GM21381 (cell line): ENCODE results near the gene SLIT1.
A peak's percentile ranks its signal among the peaks of the same experiment; 100 is the strongest.

Experiments used
- ATAC-seq: cut with Tn5 transposase; IDR thresholded peaks from one replicate; pipeline ENCODE4 v1.9.1; 2021; ENCODE audit warnings: mild to moderate bottlenecking, moderate library complexity; ENCODE audit not compliant: unreplicated experiment

SLIT1 gene

DNA sequence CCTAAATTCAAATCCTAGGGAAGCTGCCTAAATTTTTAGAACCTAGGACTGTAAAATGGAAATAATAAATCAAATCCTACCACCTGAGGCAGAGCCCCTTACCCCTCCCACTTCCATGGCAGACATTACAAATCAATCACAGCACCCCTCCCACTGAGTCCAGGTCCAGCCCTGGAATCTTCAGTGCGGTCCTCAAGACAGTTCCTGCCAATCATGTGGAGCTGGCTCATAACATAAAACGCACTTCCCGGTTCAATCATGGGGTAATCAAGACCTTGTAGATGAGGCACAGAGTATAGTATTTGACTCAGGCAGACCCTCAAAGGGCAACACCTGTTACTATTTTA lies 157.0 kb downstream of the SLIT1 start:
- no peak for ATAC-seq

DNA sequence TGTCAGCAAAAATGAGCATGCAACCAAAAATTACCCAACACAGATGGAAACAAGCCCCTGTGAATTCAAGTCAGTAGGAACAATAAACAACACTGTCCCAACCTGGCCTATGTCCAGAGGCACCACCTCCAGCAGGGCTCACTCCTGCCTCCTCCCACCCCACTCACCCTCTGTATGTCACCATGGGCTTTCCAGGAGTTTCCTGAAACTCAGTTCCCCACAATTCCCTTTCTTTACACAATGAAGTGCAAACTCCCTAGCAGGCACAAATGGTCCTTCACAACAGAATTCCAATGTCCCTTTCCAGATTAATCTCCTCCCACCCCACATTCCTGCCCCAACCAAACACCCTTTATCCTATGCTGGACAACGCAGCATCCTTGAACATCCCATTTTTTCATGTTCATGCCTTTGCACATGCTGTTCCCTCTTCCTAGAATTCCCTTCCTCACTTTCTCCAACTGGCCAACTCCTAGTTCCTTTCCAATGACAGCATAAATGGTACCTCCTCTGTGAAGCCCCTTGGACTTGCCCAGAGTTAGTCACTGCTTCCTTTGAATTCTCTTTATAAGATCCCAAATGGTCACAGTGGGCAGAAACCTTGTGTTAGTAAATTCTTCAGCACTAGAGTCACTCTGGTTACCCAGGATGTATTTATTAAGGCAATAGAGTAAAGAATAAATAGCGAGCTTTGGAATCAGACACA lies 157.5 kb downstream of the SLIT1 start:
- ATAC-seq: no peak

GRCh38 chr10:97025613-97026242 lies 160.0 kb downstream of the SLIT1 start:
- ATAC-seq: no peak

GRCh38 chr10:97024168-97025073 lies 161.3 kb downstream of the SLIT1 start:
- ATAC-seq: no peak

GRCh38 chr10:97023401-97024167 lies 162.2 kb downstream of the SLIT1 start:
- no peak for ATAC-seq

GRCh38 chr10:97022616-97023015 lies 163.1 kb downstream of the SLIT1 start:
- no peak for ATAC-seq

DNA sequence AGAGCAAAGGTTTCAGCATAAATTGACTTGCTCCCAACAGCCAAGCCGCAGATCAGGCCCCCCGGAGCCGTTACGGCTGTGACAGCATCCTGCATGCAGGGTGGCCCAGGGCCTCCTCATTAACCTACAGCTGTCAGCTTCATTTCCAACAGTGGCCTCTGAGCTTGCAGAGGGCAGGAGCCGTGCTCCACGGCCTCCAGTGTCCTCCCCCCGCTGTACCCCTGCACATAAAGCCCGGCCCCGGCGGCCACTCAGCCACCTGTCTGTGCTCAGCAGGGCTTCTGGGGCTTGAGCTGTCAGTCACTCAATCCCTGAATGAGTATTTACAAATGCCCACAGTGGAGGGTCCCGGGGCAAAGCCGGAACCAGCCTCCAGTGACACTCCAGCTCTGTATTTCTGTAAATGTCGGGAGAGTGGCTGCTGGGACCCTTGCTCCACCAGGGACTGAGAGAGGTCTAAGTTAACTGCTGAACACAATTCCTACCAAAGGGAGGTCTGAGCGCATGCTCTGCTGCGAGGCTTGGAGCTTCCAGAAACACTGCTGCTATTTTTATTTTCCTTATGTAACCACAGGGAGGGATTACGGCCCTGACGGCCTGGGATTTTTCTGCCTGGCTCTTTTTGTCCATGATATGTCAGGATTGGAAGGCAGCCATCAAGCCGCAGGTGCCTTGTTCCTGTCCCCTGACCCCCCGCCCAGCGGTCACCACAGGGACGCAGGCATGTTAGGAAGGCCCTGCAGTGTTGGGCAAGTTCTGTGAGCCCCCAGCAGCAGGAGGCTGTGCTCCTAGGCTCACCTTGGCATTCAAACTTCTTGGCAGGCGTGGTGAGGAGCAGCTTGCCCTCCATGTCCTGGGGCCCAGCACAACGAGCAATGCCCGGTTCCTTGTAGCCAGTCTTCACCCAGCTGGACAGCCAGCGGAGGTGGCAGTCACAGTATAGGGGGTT lies 165.0 kb downstream of the SLIT1 start:
- ATAC-seq: no peak

- ATAC-seq: no peak
These were observed 166.4 kb downstream of the SLIT1 start for GRCh38 chr10:97019213-97019844.

GRCh38 chr10:97018251-97019212 lies 167.2 kb downstream of the SLIT1 start:
- no peak for ATAC-seq

DNA sequence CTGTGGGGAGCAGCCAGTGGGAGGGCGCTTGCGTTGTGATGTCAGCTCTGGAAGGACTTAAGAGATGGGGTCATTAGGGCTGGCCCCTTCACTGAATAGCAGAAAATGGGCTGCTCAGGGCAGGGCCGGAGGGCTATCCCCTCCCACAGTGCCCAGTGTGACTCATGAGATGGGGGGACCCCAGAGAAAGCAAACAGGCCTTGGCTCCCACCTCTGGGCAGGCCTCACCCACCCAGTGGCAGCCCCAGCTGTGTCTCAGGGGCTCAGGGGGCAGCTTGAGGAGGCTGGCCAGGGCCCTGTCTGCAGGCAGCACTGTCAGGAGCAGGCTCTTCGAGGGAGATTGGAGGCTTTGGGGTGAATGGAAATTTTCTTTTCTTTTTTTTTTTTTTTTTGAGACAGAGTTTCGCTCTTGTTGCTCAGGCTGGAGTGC lies 168.3 kb downstream of the SLIT1 start:
- ATAC-seq: no peak

DNA sequence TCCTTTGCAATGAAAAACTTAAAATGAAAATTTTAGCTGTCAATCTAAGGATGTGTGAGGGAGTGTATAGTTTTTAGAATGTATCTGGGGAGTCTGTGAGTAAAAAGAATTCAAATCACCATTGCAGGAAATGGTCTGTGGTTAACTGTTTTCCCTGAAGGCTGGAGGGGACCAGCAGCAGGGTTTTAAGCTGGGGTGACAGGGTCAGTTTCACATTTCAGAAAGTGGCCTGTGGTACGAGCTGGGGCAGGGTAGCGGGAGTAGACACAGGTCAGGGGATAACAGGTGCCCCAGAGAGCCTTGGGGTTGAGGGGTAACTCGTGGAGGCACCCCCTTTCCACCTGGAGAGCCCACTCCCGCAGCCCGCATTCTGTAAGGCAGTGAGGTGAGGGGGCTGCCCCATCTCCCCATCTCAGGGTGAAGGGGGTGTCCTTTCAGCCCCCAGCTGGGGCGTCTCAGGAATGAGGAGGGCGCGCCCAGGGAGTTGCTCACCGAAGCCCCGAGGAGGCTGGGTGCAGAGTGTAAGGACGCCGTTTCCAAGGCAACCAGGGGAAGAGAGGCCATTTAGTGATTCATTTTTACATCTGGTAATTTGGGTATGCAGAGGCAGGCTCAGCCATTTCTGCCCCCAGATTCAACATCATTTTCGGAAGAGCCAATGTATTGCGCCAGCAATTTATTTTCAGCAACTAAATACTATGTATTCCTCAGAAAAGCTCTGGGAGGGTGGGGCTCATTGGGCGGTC lies 168.9 kb downstream of the SLIT1 start:
- ATAC-seq: peak; percentile 88

DNA sequence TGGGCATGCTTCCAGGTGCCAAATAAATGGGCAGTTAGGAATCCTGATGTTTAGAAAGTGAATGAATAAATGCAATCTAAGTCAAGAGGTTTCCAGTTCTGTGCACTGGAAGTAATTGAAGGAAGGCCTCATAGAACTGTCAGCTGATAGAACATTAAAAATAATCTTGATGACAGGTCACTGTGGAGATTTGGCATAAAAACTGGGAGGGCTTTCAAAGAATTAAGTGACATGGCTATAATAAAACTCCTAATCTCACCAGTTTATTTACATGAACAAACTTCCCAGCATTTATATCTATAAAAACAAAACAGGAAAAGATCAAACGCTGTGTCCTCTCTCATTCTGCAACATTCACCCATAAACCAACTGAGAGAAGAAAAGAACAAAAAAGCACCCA lies 170.5 kb downstream of the SLIT1 start:
- ATAC-seq: no peak

DNA sequence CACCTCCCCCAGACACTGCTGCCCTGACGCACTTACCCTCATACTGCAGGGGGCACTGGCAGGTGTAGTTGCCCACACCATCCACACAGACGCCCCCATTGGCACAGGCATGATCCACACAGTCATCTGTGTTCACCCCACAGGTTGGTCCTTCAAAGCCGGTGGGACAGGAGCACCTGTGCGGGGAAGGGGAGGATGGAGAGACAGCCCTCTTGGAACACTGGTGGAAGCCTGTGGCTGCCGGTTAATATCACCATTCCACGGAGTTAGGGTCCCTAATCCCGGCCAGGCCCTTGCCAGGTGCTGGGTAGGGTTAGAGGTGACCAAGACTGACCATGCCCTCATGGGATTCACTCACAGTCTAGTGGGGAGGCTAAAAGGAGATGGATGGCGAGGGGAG lies 171.8 kb downstream of the SLIT1 start:
- no peak for ATAC-seq

GRCh38 chr10:97013568-97013967 lies 172.2 kb downstream of the SLIT1 start:
- ATAC-seq: no peak

DNA sequence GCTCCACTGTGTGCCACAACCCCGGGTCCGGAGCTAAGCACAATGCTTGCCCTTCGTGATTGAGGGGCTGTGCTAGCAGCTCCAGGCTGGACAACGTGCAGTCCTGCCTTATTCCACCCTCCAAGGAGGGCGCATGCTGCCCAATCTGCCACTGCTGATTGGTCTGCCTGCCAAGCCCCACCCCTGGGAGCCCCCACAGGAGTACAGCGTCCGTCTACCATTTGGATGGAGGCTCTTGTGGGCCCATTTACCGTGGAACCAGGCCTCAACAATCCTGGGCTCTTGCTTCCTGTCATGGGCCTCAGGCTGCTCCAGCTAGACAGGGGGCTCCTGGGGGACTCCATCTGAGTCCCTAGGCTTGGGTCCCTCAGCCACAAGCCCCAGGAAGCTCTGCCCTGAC lies 173.3 kb downstream of the SLIT1 start:
- no peak for ATAC-seq

GRCh38 chr10:97011397-97011796 lies 174.4 kb downstream of the SLIT1 start:
- no peak for ATAC-seq

GRCh38 chr10:97010695-97011206 lies 175.0 kb downstream of the SLIT1 start:
- no peak for ATAC-seq
